PC-3 (cell line): ENCODE measurements around the gene KDF1. TPM values are rescaled to one million over a fixed set of nuclear protein-coding genes. Genes with fewer than 3 reads are reported as not detected.

Source experiments
- ATAC-seq: fragments of 200-7000 bp; cut with Tn5 transposase; 2 replicates; pipeline ENCODE4 v1.9.1; 2020; ENCODE audit warnings: mild to moderate bottlenecking, moderate library complexity
- Bru-seq: library from RNA; stranded (reverse); fragments of 400-500 nt; gene quantifications from one replicate; lab custom pipeline; 2021; lab: Mats Ljungman, UMichigan
- BruChase-seq, 2 experiments: library from RNA; stranded (reverse); fragments of 400-500 nt; gene quantifications; one replicate each; lab custom pipeline; 2021; lab: Mats Ljungman, UMichigan
- BruUV-seq: library from RNA; stranded (reverse); fragments of 400-500 nt; replicated peaks from 2 replicates; lab custom pipeline; 2021; lab: Mats Ljungman, UMichigan
- CTCF ChIA-PET: fragments of 300-600 bp; sonication (Branson Sonifier 250); formaldehyde crosslinking; loops from one replicate; lab custom pipeline; 2022; ENCODE audit warnings: antibody characterized with exemption; lab: Charles Lee
- POLR2A ChIA-PET: fragments of 300-600 bp; sonication (Branson Sonifier 250); formaldehyde crosslinking; loops from one replicate; lab custom pipeline; 2022; ENCODE audit warnings: antibody characterized with exemption; ENCODE audit not compliant: unreplicated experiment; lab: Charles Lee
- DNase-seq: peaks from one replicate; pipeline ENCODE4 v3.0.0-alpha.2; 2015
- H2AFZ ChIP-seq: fragments of 300-600 bp; sonication (generic); 2 replicates; pipeline ENCODE4 v1.6.0; 2016; ENCODE audit warnings: antibody characterized with exemption, low read length
- H3F3A ChIP-seq: fragments of 300-600 bp; sonication (generic); one replicate; pipeline ENCODE4 v1.6.0; 2017; ENCODE audit warnings: antibody characterized with exemption, low read length, control low read depth, mild to moderate bottlenecking; ENCODE audit not compliant: unreplicated experiment
- H3K27ac ChIP-seq: fragments of 300-600 bp; sonication (generic); 2 replicates; pipeline ENCODE4 v1.5.1; 2016; ENCODE audit warnings: mild to moderate bottlenecking, low read length
- H3K27me3 ChIP-seq: fragments of 300-600 bp; sonication (generic); 2 replicates; pipeline ENCODE4 v1.6.1; 2016; ENCODE audit warnings: low read length, mixed read lengths
- H3K36me3 ChIP-seq: fragments of 300-600 bp; sonication (generic); 2 replicates; pipeline ENCODE4 v1.6.1; 2016; ENCODE audit warnings: low read depth, mixed run types, low read length, mixed read lengths
- H3K4me1 ChIP-seq: fragments of 300-600 bp; sonication (generic); 2 replicates; pipeline ENCODE4 v1.5.1; 2016; ENCODE audit warnings: low read length; ENCODE audit not compliant: insufficient read depth
- H3K4me2 ChIP-seq: fragments of 300-600 bp; sonication (generic); 2 replicates; pipeline ENCODE4 v1.6.0; 2016; ENCODE audit warnings: low read length
- H3K4me3 ChIP-seq: fragments of 300-600 bp; sonication (generic); 2 replicates; pipeline ENCODE4 v1.5.1; 2016; ENCODE audit warnings: mild to moderate bottlenecking, low read length, mixed read lengths
- H3K79me2 ChIP-seq: fragments of 300-600 bp; sonication (generic); 2 replicates; pipeline ENCODE4 v1.6.1; 2017; ENCODE audit warnings: low read length, mixed read lengths
- H3K9ac ChIP-seq: fragments of 300-600 bp; sonication (generic); 2 replicates; pipeline ENCODE4 v1.6.0; 2016; ENCODE audit warnings: mild to moderate bottlenecking, low read length
- H3K9me2 ChIP-seq: fragments of 300-600 bp; sonication (generic); replicated peaks from 2 replicates; pipeline ENCODE4 v1.6.1; 2016; ENCODE audit warnings: mixed run types, low read length, mixed read lengths
- H3K9me3 ChIP-seq: fragments of 300-600 bp; sonication (generic); 2 replicates; pipeline ENCODE4 v1.6.1; 2016; ENCODE audit warnings: low read length, mixed read lengths
- H4K20me1 ChIP-seq: fragments of 300-600 bp; sonication (generic); 2 replicates; pipeline ENCODE4 v1.6.1; 2016; ENCODE audit warnings: low read length, mixed read lengths
- CTCF ChIP-seq: fragments of 300-600 bp; sonication (generic); conservative IDR thresholded peaks from 2 replicates; pipeline ENCODE4 v1.5.1; 2017; ENCODE audit warnings: antibody characterized with exemption, low read depth, mild to moderate bottlenecking, low read length
- EZH2phosphoT487 ChIP-seq: fragments of 300-600 bp; sonication (generic); IDR thresholded peaks from 2 replicates; pipeline ENCODE4 v1.6.1; 2018; ENCODE audit warnings: mild to moderate bottlenecking, antibody characterized with exemption, low read length, borderline replicate concordance
- intact Hi-C: fragments of 100-400 bp; cut with micrococcal nuclease; formaldehyde crosslinking; loops from 2 replicates; pipeline ENCODE4 v1.9.0; 2023
- long read RNA-seq: library from polyadenylated mRNA; unstranded; transcript quantifications from one replicate; pipeline ENCODE4 v2.0.0, GENCODE V29; 2021; ENCODE audit not compliant: unreplicated experiment
- total RNA-seq: library from RNA; depleted of rRNA; stranded (reverse); fragments of >200 nt; gene quantifications from 2 replicates; pipeline ENCODE4 v1.2.3, GENCODE V29; 2014; rRNA removed

Gene KDF1
- total RNA-seq: 21.7 and 22.9 TPM in 2 replicates
- Bru-seq, nascent RNA: percentile 56 among the genes with signal in this experiment
- BruChase-seq, experiment 1, labeled RNA remaining after a 6-hour chase: percentile 58 among the genes with signal in this experiment
- percentile 53 among the genes with signal in this experiment for BruChase-seq, experiment 2, labeled RNA remaining after a 2-hour chase
- long read RNA-seq, transcript KDF1-201 (4 exons, 1,793 nt): major isoform, 17 of 28 reads
- long read RNA-seq, partial matches to known transcripts: 8 of 28 reads
- long read RNA-seq, other reads (novel, unspliced or antisense): 3 of 28 reads

GRCh38 chr1:26959722-26960624 is at the start of gene KDF1:
Gene KDF1 (minus strand): TSS chr1:26960468. CDS start chr1:26952380, 8,088 bp downstream.
- BruUV-seq: no TSS peak
- ATAC-seq (peak; percentile 77), DNase-seq (peak; percentile 90)
- H3K9me3 ChIP-seq: no peaks in the 10 kb centered on the region
- H3K9me2 ChIP-seq: no peaks in the 10 kb centered on the region
- peak within 1 kb of the TSS; percentile 94 for H3K4me3 ChIP-seq
- peak within 1 kb of the TSS; percentile 93 for H3K9ac ChIP-seq
- intact Hi-C loops: no loop called here
- TF ChIP-seq CTCF (peak; percentile 26; the same call in 1 of the 2 replicates), EZH2phosphoT487 (no peak)
- H3K27me3 ChIP-seq: no peaks in the 10 kb centered on the region
- no peaks in the 10 kb centered on the region for H4K20me1 ChIP-seq
- CTCF ChIA-PET: no interaction called here
- H2AFZ ChIP-seq: peak within 1 kb of the TSS; percentile 80
- H3K27ac ChIP-seq: peak within 1 kb of the TSS; percentile 43
- peaks cover 25% of the 10 kb centered on the region for H3K4me1 ChIP-seq
- H3K79me2 ChIP-seq: peaks cover 25% of the 10 kb centered on the region
- POLR2A ChIA-PET: interaction anchor here (0.6 kb wide), 1 partner anchor 47 kb away, joined by 55 read pairs; no protein-coding TSS in a partner anchor
- H3K36me3 ChIP-seq: no peaks in the 10 kb centered on the region
- no peaks in the 10 kb centered on the region for H3F3A ChIP-seq
- H3K4me2 ChIP-seq: peak within 1 kb of the TSS; percentile 80

- Histone ChIP-seq H3K4me3 (peak overlapping the region; percentile 60; the same call in 1 of the 2 replicates), H3K4me2 (peak overlapping the region; percentile 87), H3K9me2 (no peaks in the 10 kb centered on the region), H3K9me3 (no peaks in the 10 kb centered on the region), H3K36me3 (0 out of 2 replicates have a peak, but pooled peaks cover 4% of the 10 kb centered on the region), H3K27me3 (no peaks in the 10 kb centered on the region), H3K4me1 (peaks cover 64% of the 10 kb centered on the region), H4K20me1 (no peaks in the 10 kb centered on the region), H3K9ac (peak overlapping the region; percentile 62), H2AFZ (no peak overlapping the region), H3K27ac (peak overlapping the region; percentile 90), H3K79me2 (peaks cover 20% of the 10 kb centered on the region), H3F3A (peaks cover 7% of the 10 kb centered on the region)
- intact Hi-C loops: loop anchor here (5.0 kb wide), 1 partner anchor 42 kb away; no protein-coding TSS in a partner anchor
- ATAC-seq: peak; percentile 37
- TF ChIP-seq CTCF: no peak
- ChIA-PET POLR2A (no interaction called here), CTCF (interaction anchor here (0.5 to 0.8 kb wide), 2 partner anchors 35 to 317 kb away, joined by 3 read pairs; no protein-coding TSS in a partner anchor)
- DNase-seq: peak; percentile 95
- BruUV-seq: no TSS peak
These were observed 49.4 kb upstream of the KDF1 start for GRCh38 chr1:27009601-27010197.
